T follicular helper cell (primary cell): ENCODE measurements around the gene CPA5.

ENCODE experiments used
- DNase-seq: peaks from one replicate; pipeline ENCODE4 v3.0.0-alpha.2; 2020; ENCODE audit warnings: low read depth

Gene CPA5

DNA sequence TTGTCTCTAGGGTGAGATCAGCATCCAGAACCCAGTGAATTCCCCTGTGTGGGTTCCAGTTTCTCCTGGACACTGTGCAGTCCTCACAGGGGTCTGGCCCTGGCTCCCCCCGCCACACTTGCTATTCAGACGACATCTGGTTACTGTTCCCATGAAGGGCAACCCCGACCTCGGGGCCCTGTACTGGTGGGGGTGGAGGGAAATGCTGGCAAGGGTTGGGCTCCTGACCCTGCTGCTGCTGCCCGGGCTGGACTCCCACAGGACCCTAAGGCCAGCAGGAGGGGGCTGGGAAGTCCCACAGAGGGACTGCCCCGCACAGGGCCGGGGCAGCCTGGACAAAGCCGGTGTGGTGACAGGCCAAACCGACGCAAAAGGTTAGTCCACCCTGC is 34.9 kb downstream of the CPA5 start:
- no peak for DNase-seq

GRCh38 chr7:130379921-130380860 is 35.6 kb downstream of the CPA5 start, which contains the start of gene CPA1:
TSS of gene CPA1 (plus strand) at chr7:130380494. CDS start at chr7:130380521, 27 bp downstream.
- DNase-seq: no peak

- no peak for DNase-seq
Measured at GRCh38 chr7:130380861-130381455, 36.3 kb downstream of the CPA5 start.

DNA sequence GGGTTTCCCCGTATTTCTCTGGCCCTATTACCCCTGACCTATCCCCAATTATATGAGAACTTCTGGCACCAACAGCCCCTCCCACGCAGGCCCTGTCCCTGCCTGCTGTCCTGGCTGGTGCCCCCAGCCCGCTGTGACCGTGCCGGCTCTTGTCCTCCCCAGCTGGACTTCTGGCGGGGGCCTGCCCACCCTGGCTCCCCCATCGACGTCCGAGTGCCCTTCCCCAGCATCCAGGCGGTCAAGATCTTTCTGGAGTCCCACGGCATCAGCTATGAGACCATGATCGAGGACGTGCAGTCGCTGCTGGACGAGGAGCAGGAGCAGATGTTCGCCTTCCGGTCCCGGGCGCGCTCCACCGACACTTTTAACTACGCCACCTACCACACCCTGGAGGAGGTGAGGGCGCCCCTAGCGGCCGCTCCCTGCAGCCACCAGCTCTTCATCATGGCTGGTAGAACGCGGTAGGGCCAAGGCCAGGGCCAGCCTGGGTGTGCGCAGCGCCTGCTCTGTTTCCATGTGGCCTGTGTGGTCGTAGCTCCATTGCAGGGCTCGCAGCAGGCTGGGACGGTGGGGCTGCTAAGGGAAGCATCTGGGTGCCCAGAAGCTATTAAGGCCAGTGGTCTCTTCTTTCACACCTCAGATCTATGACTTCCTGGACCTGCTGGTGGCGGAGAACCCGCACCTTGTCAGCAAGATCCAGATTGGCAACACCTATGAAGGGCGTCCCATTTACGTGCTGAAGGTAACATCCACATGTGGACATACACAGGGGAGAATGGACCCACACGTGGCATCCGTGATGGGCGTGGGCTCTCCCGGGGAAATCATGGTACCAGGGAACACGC is 37.1 kb downstream of the CPA5 start:
- DNase-seq: no peak

GRCh38 chr7:130383187-130383980 is 38.8 kb downstream of the CPA5 start:
- no peak for DNase-seq

DNA sequence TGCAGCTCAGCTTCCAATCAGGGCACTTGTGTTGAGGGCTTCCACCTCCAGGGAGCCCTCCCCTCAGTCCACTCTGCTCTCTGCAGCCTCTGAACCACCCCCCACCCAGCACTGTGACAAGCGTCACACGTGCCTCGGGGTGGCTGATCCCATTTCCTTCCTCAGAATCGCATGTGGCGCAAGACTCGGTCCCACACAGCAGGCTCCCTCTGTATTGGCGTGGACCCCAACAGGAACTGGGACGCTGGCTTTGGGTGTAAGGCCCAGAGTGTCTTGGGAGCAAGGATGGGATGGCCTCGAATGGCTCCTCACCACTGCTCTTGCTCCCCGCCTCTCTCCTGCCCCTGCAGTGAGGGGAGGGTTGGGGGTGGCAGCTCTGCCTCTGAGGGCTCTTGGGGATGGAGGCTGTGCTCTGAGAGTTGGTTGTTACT is 39.8 kb downstream of the CPA5 start:
- DNase-seq: no peak

GRCh38 chr7:130384841-130385599 is 40.4 kb downstream of the CPA5 start:
- no peak for DNase-seq

GRCh38 chr7:130385600-130386066 is 41.0 kb downstream of the CPA5 start:
- DNase-seq: no peak

GRCh38 chr7:130386876-130387275 is 42.3 kb downstream of the CPA5 start:
- DNase-seq: no peak

- no peak for DNase-seq
Measured at GRCh38 chr7:130387306-130387627, 42.7 kb downstream of the CPA5 start.

GRCh38 chr7:130387628-130388403 is 43.2 kb downstream of the CPA5 start:
- no peak for DNase-seq

DNA sequence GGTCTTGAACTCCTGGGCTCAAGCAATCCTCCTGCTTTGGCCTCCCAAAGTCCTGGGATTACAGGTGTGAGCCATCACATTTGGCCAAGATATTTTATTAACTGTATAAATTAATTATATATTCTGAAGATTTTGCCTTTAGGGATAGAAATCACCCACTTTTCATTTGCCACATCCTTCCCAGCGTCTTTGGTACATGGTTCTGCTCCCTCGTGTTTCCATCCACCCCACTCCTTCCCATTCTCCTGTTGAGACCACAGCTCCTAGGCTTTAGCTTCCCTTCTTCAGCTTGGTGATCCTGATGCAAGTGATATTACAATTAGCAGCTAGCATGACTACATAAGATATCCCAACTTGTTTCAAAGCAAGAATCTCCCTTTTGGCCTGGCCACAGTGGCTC is 44.1 kb downstream of the CPA5 start:
- no peak for DNase-seq

DNA sequence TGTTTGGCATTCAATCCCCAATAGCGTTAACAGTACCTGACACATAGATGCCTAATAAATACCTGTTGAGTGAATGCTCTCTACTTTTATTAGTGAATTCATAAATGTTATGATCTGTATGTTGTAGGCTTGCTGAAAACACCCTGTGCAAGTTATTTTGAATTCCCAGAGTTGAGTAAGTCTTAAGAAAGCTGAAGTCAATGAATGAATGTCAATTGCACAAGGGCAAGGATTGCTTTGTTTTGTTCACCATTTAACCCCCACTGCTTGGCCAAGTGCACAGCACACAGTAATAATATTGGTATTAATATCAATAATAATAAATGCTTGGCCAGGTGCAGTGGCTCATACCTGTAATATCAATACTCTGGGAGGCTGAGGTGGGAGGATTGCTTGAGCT is 45.9 kb downstream of the CPA5 start:
- no peak for DNase-seq

DNA sequence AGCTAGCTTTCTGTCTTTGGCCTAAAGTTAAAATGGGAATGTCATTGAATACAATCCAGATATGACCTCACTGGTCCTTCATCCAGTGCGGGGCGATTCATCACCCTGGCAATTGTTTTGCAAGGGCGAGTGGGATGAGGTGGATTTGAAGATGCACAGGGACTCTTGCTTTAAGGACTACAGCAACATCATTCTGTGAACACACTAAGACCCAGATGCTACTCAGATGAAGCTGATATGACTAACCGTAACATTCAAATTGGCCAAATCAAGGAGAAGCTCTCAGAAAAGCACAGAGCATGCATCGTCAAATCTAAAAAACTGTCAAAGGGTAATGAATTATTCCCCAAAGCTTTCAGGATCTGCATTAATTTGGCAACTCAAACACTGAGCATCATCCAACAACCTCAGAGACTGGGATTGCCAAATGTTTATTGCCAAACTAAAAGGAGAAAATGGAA is 48.5 kb downstream of the CPA5 start:
- DNase-seq: no peak

DNA sequence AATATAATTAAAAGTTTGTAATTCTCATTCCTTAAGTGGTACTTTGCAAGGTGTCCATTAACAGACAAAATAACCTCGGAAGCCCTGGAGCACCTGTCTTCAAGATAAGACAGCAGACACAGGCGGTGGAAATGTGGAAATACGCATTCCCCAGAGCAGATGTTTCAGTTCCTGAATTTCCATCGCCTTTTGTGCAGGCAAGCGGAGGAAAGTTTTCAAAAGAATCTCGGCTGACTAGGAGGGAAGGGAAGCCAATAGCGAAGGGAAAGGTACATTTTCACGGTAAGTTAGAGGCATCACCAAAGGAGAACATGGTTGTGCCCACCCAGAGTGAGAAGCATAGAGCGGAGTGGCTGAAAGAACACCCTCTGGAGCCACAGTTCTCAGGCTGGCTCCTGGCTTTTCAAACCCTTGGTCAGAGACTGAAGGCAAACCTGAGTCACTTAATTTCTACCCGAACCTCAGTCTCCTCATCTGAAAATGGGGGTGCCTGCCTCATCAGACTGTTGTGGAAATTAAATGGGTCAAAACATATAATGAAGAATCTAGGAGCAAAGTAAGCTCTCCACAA is 49.3 kb downstream of the CPA5 start:
- no peak for DNase-seq

DNA sequence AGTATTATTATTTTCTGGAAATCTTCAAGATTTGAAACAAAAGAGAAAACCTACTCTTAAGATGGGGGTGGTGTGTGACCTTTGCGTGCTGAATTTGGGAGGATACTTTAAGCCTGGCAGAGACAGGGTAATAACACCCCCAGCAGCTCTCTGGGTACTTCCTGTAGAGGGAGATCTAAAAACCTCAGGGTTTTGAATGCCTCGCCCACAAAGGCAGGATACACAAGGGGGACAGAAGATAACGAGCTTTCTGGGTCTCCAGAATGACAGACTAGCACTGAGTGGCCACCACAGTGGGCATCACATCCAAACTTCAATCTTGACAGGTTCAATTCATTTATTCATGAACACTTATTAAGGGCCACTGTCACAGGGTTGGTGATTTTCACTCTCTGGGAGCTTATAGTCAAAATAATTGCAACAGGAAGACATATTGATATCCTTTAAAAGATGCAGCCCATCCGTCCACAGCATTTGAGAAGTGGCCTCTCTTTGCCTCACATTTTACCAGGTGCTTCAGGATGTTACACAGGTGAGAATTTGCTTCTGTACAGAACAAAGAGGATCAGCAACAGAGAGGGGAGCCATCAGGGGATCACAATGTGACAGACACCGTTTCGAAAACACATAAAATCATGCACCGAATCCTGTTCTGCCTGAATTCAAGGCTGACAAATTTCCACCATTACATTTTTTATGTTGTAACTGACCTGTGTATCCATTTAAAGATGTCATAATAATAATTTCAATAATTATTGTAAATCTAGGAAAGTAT is 50.0 kb downstream of the CPA5 start:
- DNase-seq: no peak

DNA sequence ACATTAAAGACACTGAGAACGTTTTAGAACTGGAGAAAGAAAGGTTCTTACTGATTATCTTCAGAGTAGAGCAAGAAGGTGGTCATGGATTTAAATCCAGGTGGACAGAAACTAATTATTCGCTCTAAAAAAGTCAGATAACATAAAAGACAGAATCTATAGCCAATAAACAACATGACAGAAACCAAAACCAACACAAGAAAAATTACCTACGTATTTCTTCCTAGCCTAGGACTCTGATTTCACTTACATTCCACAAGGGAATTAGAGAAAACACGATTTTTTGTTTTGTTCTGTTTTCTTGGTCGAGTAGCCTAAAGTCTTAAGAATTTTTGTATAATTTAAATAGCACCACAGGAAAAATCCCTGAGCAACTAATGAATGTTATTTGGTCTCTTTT is 50.8 kb downstream of the CPA5 start:
- no peak for DNase-seq

GRCh38 chr7:130396109-130396508 is 51.5 kb downstream of the CPA5 start:
- no peak for DNase-seq
